HG03103 (cell line): ENCODE data around the gene CEP131.
"Not testable (repeated sequence)": the region's sequence is repeated elsewhere in the genome, so short reads cannot be mapped to it uniquely, and the experiment has no call there.

ENCODE experiments used
- ATAC-seq: cut with Tn5 transposase; IDR thresholded peaks from one replicate; pipeline ENCODE4 v1.9.1; 2021; ENCODE audit warnings: low read depth; ENCODE audit not compliant: unreplicated experiment

The CEP131 gene

DNA sequence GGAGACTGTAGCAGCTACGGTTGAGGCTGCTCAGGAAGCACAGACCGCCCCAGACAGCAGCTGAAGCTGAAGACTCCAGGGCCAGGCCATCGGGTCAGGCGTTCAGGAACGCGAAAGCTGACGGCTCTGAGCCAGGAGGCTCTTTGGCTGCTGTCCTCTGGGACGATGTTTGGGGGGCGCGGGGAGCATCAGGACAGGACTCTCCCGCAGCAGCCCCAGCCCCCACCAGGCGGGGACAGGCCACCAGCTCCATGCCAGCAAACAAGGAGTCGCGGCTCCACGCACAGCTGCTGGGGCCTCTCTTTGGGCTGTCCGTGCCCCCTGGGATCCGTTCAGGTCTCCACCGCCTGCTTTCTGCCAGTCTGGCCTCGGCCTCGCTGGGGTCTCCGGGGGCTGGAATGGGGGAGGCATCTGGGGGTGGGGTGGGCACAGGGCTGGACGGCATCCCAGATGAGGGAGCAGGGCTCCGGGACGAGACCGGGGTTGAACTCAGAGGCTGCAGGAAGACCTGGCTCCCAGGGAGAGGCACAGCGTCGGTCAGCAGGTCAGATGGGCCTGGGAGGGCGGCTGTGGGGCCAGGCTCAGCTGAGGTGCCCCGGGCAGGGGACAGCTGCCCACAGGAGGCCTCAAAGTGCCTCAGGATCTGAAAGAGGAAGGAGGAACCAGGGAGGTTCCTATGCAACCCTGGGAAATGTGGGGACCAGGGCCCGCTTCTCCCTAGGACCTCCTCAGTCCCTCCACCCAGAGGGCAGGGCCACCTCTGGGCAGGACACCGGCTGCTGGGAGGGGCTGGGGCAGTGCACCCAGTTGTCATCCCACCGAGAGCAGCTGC lies 6.3 kb upstream of the CEP131 start:
- no peak for ATAC-seq

DNA sequence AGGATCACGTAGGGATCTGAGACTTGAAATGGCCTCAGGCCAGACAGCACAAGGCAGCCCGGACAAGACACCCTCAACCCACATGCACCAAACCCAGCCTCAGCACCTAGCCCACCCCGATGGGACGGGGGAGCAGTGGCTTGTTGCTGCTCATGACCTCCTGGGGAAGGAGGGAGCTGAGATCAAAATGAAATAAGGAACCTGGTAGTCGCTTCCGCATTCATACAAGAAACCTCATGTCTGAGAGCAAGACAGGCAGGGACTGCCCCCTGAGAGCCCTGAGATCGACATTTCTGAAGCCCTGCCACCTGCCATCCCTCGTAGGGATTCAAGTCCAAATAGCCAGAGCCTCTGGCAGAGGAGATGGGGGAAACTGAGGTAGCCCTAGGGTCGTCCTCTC lies 5.7 kb upstream of the CEP131 start:
- ATAC-seq = no peak

DNA sequence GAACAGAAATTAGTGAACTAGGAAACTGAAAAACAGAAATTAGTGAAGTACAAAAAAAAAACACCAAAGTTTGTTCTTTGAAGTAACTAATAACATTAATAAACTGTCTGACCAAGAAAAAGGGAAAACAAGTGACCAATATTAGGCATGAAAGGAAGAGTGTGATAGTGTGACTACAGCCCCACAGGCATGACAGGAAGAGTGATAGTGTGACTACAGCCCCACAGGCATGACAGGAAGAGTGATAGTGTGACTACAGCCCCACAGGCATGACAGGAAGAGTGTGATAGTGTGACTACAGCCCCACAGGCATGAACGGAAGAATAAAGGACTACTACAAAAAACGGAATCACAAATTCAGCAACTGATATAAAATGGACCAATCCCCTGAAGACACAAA lies 4.9 kb upstream of the CEP131 start:
- ATAC-seq = not testable (repeated sequence)

DNA sequence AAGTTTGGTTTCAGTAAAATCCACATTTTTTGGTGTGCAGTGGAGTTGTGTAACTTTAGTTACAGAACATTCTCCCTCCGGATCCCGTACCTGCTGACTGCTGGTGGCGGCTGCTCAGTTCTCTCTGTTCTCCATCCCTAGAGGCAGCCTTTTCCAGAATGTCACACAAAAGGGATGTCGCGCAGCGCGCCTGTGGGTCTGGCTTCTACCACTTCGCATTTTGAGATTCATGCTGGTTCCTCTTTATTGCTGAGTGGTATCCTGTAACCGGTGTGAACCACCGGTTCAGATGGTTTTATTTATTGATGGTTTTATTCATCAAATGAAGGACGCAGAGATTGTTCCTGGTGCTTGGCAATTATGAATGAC lies 981 bp upstream of the CEP131 start:
- ATAC-seq = no peak

DNA sequence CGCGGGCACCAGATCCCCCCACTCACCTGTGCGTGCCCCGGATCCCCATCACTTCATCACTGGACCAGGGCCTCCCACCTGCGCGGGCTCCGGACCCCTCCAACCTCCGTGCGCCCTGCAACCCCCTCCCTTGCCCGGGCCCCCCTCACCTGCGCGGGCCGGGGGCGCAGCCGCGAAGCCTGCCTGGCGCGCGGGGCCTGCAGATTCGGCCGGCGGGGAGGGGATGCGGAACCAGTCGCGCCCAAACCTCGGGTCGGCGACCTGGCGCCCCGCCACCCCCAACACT lies 202 bp downstream of the CEP131 start:
- ATAC-seq = peak; percentile 7

DNA sequence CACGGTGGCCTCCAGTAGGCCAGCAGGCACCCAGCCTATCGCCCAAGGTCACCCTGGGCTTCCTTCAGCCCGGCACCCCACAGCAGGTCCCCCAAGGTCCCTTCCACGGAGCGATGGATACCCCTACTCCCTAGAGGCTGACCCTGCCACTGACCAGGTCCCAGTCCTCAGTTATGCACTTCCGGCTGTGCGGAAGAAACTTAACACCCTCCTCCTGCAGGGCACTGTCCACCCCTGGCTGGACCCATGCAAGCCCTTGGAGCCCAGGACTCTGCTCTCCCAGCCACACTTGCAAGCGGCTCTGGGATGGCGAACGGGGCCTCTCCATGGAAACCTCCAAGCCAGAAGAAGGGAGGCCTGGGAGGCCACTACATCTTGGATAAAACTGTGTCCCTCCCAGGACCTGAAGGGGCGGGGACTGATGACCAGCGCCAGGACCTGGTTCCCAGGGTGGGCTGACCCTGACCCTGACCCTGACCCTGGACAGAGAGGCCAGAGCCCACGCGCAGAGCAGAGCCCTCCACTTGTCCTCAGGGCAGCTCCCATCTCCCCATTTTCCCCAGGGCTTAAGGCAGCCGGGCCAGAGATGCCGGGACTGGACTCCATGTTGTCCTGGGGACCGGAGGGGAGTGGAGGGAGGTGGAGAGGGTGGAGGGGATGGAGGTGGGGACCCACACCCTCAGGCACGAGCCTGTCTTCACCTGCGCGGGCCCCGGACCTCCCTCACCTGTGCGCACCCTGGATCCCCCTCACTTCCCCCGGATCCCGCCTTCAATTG lies 734 bp downstream of the CEP131 start:
- ATAC-seq = no peak

DNA sequence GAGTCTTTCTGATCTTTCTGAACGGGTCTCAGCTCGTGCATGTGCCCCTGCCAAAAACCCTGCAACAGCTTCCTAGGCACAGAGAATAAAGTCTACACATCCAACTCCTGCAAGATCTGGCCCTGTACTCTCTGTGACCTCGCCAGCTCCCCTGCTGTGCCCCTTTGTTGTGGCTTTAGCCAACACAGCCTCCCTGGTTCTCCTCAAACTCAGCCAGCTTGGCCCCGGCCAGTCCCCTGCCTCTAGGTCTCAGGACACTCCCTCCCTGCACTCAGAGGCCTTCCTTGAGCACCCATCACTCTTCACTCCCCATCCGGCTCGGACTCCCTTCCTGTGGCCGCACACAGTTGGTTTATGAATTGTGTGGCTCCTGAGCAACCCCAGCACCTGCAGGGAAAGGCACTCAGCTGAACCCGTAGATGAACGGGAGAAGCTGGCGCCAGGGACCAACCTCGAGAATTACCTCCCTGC lies 1.4 kb downstream of the CEP131 start:
- no peak for ATAC-seq

DNA sequence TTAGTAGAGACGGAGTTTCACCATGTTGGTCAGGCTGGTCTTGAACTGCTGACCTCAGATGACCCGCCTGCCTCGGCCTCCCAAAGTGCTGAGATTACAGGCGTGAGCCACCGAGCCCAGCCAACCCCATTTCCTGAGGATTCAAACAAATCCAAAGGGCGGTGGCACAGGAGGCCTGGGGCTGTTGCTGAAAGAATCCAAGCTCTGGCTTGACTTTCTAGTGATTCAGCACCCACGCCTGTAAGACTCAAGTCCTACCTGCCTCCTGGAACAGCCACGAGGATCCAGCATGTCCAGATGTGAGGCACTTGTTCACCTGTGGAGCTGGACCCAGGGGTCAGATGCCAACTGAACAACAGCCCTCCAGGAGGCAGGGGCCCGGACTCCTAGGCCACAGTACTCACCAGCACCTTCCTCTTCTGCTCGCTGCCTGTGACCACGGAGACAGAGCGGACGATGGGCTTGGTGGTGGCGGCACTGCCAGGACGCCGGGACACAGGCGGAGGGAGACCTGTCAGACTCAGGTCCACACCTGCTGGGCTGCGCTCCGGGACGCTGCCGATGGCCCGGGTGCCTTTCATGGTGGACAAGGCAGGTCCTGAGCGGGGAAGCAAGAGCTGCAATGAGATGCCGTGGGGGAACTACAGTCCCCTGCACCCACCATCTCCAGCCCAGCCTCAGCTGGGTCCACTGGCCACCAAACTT lies 3.1 kb downstream of the CEP131 start:
- no peak for ATAC-seq

DNA sequence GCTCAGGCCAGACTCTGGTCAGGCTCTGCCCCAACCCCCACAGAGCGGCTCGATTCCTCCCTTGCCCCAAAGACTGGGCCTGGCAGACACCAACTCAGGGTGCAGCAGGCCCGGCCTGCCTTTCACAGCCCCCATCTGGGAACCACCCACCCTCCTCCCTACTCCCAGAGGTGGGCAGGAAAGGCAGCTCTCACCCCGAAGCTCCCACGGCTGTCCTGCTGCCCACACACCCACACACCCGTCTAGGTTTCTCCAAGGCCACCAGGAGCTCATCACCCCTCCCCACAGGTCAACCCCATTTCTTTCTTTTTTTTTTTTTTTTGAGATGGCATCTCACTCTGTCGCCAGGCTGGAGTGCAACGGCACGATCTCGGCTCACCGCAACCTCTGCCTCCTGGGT lies 3.8 kb downstream of the CEP131 start:
- no peak for ATAC-seq

DNA sequence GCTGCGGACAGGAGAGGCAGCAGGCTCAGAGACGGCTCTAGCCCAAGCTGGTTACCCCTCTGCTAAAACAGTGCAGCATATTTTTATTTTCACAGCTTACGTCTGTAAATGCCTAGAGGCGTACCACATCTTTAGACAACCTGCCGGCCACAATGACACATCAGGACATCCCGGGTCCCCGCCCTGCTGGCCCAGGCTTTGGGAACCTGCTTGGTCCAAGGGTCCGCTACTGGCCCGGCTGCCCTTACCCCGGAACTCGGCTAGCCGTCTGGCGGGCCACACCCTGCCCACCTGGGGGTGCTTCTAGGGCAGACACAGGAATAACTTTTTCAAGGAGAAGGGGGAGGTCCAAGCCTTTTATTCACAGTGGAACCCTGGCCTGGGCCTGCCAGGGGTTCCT lies 4.3 kb downstream of the CEP131 start:
- no peak for ATAC-seq

DNA sequence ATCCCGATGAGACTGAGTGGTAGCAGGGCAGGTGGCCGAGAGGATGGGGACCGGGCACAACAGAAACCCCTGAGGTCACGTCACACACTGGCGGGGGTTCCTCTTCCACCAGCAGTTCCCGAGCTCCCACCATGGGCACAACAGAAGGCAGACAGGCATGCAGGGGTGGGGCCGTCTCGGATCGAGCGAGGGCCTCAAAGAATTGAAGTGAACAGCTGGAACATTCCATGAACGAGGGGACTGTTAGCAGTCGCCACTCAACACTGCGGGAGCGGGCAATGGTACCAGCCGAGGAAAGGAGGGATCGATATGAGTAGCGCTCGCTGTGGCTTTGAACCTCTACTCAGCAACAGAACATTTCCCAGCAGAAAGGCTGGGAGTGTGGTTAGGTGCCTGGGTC lies 5.3 kb downstream of the CEP131 start:
- ATAC-seq = no peak

DNA sequence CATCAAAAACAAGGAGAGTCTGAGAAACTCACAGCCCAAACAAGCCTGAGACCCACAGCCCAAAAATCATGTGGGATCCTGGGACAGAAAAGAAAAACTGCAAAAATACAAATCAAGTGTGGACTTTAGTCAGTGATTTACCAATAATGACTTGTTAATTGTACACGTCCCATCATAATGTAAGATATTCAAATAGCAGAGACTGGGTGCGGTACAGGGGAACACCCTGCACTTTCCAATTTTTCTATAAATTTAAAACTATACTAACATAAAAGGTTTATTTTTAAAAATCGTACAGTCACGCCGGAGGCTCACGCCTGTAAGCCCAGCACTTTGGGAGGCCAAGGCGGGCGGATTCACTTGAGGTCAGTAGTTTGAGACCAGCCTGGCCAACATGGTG lies 8.8 kb downstream of the CEP131 start:
- no peak for ATAC-seq

DNA sequence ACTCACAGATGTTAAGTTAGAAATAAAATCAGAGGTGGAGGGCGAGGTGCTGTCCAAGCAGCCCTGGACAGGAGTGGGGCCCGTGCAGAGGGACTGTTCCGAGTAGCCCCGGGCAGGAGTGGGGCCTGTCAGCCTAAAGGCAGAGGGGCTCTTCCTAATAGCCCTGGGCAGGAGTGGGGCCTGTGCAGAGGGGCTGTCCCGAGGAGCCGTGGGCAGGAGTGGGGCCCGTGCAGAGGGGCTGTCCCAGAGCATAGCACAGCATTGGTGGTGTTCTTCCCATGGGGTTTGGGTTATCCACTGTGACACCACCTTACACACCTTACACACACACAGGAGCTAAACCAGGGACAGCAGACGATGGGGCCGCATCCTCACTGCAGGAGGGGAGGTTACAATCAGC lies 10.4 kb downstream of the CEP131 start:
- no peak for ATAC-seq

DNA sequence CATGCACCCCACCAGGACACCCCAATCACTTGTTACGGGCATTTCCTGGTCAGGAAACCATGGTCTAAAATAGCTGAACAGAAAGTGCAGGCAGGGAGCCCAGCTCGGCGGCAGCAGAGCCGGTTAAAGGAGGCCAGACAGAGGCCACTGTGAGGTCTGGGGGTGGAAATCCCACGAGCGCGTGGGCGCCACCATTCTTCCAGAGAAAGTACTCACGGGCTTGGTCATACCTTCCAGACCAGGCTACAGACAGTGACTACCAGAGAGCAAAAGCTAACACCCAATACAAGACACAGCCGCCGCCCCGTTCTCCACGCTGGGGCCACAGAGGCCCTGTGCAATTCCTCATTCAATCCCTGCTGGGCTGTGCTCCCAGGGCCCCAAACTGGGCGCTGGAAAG lies 11.9 kb downstream of the CEP131 start:
- no peak for ATAC-seq

DNA sequence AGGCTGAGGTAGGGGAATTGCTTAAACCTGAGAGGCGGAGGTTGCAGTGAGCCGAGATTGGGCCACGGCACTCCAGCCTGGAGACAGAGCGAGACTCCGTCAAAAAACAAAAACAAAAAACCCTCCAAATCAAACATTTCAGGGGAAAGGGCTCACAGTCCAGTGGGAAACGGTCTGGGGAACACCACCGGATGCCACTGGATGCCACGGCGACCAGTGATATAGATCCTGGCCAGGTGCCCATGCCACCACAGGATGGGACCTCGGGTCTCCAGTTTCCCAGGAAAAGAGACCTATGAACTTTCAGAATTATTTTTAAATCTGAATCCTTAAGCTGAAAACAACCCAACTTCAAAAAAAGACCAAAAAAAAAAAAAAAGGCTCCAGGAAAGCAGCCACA lies 12.3 kb downstream of the CEP131 start:
- ATAC-seq = no peak

DNA sequence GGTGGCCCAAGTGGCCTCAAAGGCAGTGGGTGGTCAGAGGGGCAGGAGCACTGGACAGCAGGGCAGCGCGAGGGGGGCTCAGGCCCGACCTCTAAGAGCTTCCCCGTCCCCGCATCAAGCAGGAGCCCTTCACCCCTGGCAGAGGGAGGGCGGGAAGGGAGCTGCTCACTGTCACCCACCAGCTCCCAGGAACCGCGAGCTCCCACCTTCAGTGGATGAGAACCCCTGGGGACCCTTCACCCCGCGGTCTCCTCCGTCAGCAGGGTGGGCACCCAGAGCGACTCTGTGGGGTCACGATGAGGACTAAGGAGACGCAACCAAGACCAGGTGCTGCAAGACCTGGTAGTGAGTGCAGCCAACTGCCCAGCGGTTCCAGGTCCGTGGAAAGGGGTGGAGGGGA lies 13.6 kb downstream of the CEP131 start:
- no peak for ATAC-seq

DNA sequence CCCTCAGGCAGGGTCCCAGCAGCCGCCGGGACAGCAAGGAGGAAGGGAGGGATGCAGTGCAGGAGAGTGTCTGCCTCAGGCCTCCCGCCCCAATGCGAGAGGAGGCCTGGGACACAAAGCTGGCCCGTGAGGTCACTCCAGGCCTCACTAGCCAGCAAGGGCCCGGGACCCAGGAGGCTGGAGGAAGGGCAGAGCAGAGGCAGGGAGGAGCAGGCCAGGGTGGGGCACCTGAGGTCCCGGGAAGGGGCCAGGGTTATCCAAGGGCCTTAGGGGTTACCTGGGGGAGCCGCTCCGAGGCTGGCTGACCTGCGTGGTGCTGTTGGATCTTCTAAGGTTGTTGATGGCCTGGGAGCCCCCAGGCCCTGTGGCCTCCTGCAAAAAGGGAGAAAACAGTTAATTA lies 14.1 kb downstream of the CEP131 start:
- ATAC-seq = no peak

DNA sequence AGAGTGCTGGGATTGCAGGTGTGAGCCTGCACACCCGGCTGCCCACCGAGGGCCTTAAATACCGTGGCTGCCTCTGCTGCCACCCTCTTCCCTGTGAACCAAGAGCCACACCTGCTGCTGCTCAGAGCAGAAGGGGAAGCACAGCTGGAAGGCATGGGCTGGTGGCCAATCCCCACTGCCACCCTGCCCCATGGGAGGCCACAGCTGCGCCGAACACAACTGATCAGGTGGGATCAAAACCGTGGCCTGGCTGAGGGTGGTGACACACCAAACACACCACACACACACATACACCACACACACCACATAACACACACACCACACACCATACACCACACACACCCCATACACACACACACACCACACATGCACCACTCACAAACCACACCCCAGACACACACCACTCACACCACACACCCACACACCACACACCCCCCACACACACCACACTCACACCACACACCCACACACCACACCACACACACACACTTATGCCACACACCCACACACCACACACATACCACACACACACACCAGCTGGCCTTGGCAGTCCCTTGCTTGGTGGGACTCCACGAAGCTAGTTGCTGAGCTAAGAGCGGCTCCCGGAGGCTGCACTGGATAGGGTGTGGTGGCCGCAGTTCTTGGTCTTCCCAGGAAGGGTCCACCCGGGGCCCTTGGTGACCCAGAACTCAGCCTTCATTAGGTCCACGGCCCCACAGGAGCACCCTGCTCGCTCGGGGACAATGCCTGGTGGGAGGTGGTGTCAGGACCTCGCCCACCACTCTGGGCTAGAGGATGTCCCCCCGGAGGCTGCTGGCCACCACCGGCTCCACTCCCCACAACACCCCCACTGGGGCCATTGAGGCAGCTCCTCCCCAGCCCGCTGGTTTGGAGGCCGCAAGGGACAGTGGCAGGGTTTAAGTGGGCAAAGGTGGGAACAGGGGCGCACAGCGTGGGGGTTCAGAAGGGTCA lies 14.9 kb downstream of the CEP131 start:
- ATAC-seq = no peak

DNA sequence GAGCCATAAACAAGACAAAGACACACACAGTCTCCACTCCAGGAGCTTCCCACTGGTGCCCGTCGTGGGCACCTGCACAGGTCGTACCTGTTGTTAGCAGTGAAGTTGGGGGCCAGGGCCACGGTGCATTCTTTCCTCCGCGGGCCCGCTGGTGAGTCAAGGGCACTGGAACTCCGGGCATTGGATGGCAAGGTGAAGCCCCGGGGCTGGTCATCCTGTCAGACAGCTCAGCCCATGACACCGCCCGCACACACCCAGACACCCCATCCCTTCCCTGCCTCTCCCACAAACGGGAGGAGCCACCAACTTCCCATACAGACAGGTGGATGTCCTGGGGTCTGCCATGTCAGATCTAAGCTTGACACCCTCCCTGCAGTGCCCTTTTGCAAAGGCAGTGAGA lies 16.1 kb downstream of the CEP131 start:
- no peak for ATAC-seq

DNA sequence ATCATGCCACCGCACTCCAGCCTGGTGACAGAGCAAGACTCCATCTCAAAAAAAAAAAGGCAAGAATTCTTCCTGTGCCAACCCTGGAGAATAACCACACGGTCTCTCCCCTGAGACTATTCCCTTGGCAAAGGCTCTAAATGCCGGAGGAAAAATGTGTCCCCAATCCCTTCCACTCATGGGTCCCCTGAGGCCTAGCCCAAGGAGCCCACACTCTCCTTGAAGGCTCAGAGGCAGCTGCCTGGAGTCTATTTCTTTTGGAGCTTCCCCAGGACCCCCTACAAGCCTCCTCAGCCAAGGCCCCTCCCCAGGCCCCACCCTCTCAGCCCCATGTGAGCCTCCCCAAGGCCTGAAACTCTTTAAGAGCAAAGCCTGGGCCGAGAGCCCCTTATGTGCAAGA lies 16.6 kb downstream of the CEP131 start:
- no peak for ATAC-seq

DNA sequence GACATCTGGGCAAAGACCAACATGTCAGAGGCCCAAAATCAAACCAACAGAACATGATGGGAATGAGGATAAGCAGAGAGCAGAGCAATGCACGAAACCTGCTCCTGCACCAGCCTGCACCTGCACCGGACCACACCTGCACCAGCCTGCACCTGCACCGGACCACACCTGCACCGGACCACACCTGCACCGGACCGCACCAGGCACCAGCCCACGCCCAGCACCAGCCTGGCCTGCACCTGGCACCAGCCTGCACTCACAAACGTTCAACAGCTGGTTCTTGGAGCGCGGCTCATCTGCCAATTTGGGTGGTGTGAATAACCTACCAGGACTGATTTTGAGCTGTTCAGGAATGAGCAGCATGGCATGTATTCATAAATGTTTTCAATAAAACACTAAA lies 18.2 kb downstream of the CEP131 start:
- ATAC-seq = no peak
